ENCODE data around the gene PDXDC1. TPM values are rescaled to one million over a fixed set of nuclear protein-coding genes. Genes with fewer than 3 reads are reported as not detected.

PDXDC1 gene, protein sequence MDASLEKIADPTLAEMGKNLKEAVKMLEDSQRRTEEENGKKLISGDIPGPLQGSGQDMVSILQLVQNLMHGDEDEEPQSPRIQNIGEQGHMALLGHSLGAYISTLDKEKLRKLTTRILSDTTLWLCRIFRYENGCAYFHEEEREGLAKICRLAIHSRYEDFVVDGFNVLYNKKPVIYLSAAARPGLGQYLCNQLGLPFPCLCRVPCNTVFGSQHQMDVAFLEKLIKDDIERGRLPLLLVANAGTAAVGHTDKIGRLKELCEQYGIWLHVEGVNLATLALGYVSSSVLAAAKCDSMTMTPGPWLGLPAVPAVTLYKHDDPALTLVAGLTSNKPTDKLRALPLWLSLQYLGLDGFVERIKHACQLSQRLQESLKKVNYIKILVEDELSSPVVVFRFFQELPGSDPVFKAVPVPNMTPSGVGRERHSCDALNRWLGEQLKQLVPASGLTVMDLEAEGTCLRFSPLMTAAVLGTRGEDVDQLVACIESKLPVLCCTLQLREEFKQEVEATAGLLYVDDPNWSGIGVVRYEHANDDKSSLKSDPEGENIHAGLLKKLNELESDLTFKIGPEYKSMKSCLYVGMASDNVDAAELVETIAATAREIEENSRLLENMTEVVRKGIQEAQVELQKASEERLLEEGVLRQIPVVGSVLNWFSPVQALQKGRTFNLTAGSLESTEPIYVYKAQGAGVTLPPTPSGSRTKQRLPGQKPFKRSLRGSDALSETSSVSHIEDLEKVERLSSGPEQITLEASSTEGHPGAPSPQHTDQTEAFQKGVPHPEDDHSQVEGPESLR
- total RNA-seq, result 64.8 and 69.1 TPM in 2 replicates

DNA sequence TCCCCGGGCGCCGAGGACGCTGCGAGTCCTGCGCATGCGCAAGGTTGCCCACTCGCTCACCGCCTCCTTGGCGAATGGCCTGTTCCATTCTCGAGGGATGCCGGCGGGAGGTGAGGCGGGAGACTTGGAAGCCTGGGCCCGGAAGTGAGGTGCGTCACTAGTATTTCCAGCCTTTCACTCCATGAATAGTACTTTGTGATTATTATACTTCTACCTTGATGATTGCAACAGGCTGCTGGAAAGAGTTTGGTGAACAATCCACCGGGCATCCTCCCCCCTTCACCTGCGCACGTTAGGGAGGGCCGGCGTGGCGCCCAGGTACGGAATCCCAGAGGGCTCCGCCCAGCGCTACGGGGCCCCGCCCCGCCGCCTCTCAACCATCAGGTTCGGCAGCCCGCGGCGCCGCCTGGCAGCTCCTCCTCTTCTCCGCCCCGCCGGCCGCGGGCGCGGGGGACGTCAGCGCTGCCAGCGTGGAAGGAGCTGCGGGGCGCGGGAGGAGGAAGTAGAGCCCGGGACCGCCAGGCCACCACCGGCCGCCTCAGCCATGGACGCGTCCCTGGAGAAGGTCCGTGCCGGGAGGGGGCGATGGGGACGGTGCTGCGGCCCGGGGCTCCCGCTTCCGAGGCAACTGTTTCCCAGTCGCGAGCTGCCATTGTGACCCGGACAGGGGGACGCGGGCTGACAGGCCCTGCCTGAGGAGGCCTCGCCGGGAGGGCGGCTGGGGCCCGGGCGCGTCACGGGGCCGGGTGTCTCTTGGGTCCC lies at the start of gene PDXDC1:
PDXDC1 (plus strand) TSS at position 371 of the 762 bp plus-strand sequence; CDS start at position 545, 174 bp downstream.

DNA sequence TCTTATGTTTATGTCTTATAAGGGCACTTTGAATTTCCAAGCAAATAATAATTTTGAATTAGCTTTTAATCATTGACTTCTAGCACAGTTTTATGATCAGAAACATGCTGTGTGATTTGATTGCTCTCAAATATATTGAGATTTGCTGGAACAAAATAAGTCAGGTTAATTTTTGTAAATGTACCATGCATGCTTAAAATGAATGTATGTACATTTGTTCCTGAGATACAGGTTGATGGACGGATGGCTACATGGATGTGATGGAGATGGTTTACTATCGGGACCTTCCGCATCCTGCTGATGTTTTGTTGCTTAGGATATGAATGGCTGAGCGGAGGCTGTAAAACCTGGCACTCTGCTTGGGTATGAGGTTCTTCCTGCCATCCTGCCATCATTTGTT lies 37.7 kb upstream of the PDXDC1 start, which contains the start of gene NPIPA1:
NPIPA1 (plus strand) TSS at position 301 of the 400 bp plus-strand sequence; CDS start at position 301, 0 bp downstream.

DNA sequence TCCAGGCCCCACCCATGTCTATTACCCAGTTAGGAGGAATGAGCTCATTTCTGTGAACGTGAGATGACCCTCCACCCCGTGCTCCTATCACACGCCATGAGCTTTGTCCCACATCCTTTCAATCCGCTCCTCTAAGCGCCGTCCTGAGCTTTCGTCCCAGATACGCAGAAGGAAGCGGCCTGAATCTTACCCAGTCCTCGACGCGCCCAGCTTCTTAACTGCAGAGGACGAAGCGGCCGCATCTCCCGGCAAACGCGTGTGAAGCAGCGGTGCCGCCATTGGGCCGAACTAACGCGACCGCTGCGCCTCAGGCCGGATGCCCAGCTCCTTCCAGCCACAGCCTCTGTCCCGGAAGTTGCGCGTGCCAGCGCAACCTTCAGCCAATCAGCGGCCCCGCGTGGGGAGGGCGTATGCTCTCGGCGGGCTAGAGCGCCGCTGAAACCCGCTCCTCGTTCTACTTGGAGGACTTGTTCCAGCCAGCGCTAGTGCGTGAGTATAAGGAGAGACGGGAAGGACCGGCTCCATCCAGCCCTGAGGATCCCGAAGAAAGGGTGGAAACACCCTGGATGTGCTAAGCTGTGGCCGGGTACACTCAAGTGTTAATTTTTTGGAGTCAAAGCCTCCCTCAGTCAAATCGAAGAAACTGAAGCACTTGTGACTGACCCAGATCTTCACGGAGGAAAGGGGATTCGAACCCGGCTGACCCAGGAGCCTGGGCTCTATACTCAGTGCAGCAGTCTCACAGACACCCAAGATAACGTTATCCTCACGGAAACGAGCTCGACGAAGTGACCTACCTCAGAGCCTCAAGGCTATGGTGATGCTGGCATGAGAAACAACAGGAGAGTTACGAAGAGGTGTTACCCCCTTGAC lies 119.4 kb downstream of the PDXDC1 start, which contains the start of gene RRN3:
RRN3 (minus strand) TSS at position 318 of the 873 bp plus-strand sequence; CDS start at position 279, 39 bp downstream.

Other genes with a start within 250 kb of the PDXDC1 start
- gene NPIPA2, start 232.5 kb upstream of the PDXDC1 start, total RNA-seq, result not detected in 2 replicates
- gene NOMO1, start 141.3 kb upstream of the PDXDC1 start, total RNA-seq, result 30.0 and 34.9 TPM in 2 replicates
- 27.4 and 30.7 TPM in 2 replicates for gene NPIPA1, start 37.6 kb upstream of the PDXDC1 start, total RNA-seq
- 71.0 and 75.5 TPM in 2 replicates for gene NTAN1, start 81.0 kb downstream of the PDXDC1 start, total RNA-seq
- gene RRN3, start 119.2 kb downstream of the PDXDC1 start, total RNA-seq, result 21.3 and 22.4 TPM in 2 replicates